Measurements from ENCODE around the gene FRY. TPM values are rescaled to one million over a fixed set of nuclear protein-coding genes. Genes with fewer than 3 reads are reported as not detected.

The FRY gene
- total and polyA plus RNA-seq, 2 of the 13 experiments (the other 11 are each of a cell fraction or from before 2014, with no cell fraction given), result 8.2 to 13.1 TPM

- H3K4me2 ChIP-seq (ENCODE audit: low read depth, low read length), result no peak overlapping the region
- no peak overlapping the region for H2AFZ ChIP-seq (ENCODE audit: low read length)
- WGBS (ENCODE audit: low lambda C conversion rate), result 99% methylated on average over 4 of the region's 4 CpGs
- no peaks in the 10 kb centered on the region for H3K79me2 ChIP-seq (ENCODE audit: insufficient read depth, low read length)
- intact Hi-C loops (cut with micrococcal nuclease; ENCODE audit: unreplicated experiment), result no loop called here
- ATAC-seq, result no peak
- H3K27ac ChIP-seq (ENCODE audit: extremely low read length, insufficient read depth, low read length), result no peak overlapping the region
- H3K9ac ChIP-seq (ENCODE audit: insufficient read depth, low read depth, low read length), result no peak overlapping the region
- DNase-seq (ENCODE audit: low spot score), result no peak
- no TSS peak for BruUV-seq (replicated peaks)
- no peaks in the 10 kb centered on the region for H4K20me1 ChIP-seq (ENCODE audit: insufficient read depth, low read length)
- H3K4me3 ChIP-seq (replicated peaks in 1 of 3; ENCODE audit: insufficient read depth in 1 of 3, low read depth in 2 of 3, low read length in 3 of 3), result no peak overlapping the region
- peaks cover 3 to 20% of the 10 kb centered on the region in 2 experiments; a peak in 4 of 5 replicates for H3K36me3 ChIP-seq (replicated peaks in 1 of 2; ENCODE audit: control insufficient read depth in 1 of 2, insufficient read depth in 2 of 2, low read length in 2 of 2)
- no peaks in the 10 kb centered on the region for H3K27me3 ChIP-seq (ENCODE audit: control insufficient read depth in 1 of 2, insufficient read depth in 2 of 2, low read length in 2 of 2)
- no peak for FAIRE-seq
- POLR2A ChIA-PET, result no interaction called here
- H3K9me3 ChIP-seq (ENCODE audit: low read length), result no peaks in the 10 kb centered on the region
- H3K4me1 ChIP-seq (ENCODE audit: insufficient read depth, low read length), result no peaks in the 10 kb centered on the region
- in situ Hi-C loops (cut with HindIII; ENCODE audit: extremely low pct_ligation_motif_present, low pct_unique_long_range_greater_than_20kb), result no loop called here
- CTCF ChIA-PET (ENCODE audit: low intra/inter-chr PET ratio, low total read pairs), result no interaction called here
- TF ChIP-seq HNRNPL (IDR thresholded peaks at IDR 0.05; ENCODE audit: low read depth, low read length) (no peak), ZNF775 (CRISPR knock-in tag; IDR thresholded peaks at IDR 0.05; ENCODE audit: borderline replicate concordance) (no peak), FOXC1 (CRISPR knock-in tag; IDR thresholded peaks at IDR 0.05; ENCODE audit: borderline replicate concordance) (no peak), GATAD1 (CRISPR knock-in tag; IDR thresholded peaks at IDR 0.05) (no peak), BRD4 (CRISPR knock-in tag; IDR thresholded peaks at IDR 0.05) (no peak)
These were observed 75.9 kb downstream of the FRY start for GRCh38 chr13:32107474-32107873.

GRCh38 chr13:32107973-32108372 is 76.4 kb downstream of the FRY start:
- BruUV-seq (replicated peaks), result no TSS peak
- intact Hi-C loops (cut with micrococcal nuclease; ENCODE audit: unreplicated experiment), result no loop called here
- TF ChIP-seq MIER2 (CRISPR knock-in tag; IDR thresholded peaks at IDR 0.05), result no peak
- TF ChIP-seq RORA (CRISPR knock-in tag; IDR thresholded peaks at IDR 0.05), result no peak
- no peak for TF ChIP-seq ZNF564 (CRISPR knock-in tag; IDR thresholded peaks at IDR 0.05)
- no peak for TF ChIP-seq SUZ12 (IDR thresholded peaks at IDR 0.05; ENCODE audit: low read depth, low read length)
- no peak for TF ChIP-seq PBX2 (CRISPR knock-in tag; IDR thresholded peaks at IDR 0.05)
- no peak for TF ChIP-seq CENPX (CRISPR knock-in tag; IDR thresholded peaks at IDR 0.05)
- no peak for TF ChIP-seq PRDM10 (CRISPR knock-in tag; IDR thresholded peaks at IDR 0.05; ENCODE audit: low read depth)
- no peak for TF ChIP-seq ZBTB39 (CRISPR knock-in tag; IDR thresholded peaks at IDR 0.05)
- TF ChIP-seq FLYWCH1 (CRISPR knock-in tag; IDR thresholded peaks at IDR 0.05), result no peak

More at GRCh38 chr13:32107973-32108372, 76.4 kb downstream of the FRY start:
- ATAC-seq (no peak), DNase-seq (ENCODE audit: low spot score) (no peak), FAIRE-seq (no peak)
- peaks cover under 1% of the 10 kb centered on the region; the same call in 1 of the 2 replicates for H3K4me1 ChIP-seq (ENCODE audit: insufficient read depth, low read length)
- POLR2A ChIA-PET, result no interaction called here
- no peak overlapping the region for H3K4me3 ChIP-seq (replicated peaks in 1 of 3; ENCODE audit: insufficient read depth in 1 of 3, low read depth in 2 of 3, low read length in 3 of 3)
- 80% methylated on average over 2 of the region's 2 CpGs for WGBS (ENCODE audit: low lambda C conversion rate)
- H4K20me1 ChIP-seq (ENCODE audit: insufficient read depth, low read length), result no peaks in the 10 kb centered on the region
- CTCF ChIA-PET (ENCODE audit: low intra/inter-chr PET ratio, low total read pairs), result no interaction called here
- H2AFZ ChIP-seq (ENCODE audit: low read length), result no peak overlapping the region
- peaks cover 2 to 15% of the 10 kb centered on the region in 2 experiments; a peak in 4 of 5 replicates for H3K36me3 ChIP-seq (replicated peaks in 1 of 2; ENCODE audit: control insufficient read depth in 1 of 2, insufficient read depth in 2 of 2, low read length in 2 of 2)
- H3K4me2 ChIP-seq (ENCODE audit: low read depth, low read length), result no peak overlapping the region
- in situ Hi-C loops (cut with HindIII; ENCODE audit: extremely low pct_ligation_motif_present, low pct_unique_long_range_greater_than_20kb), result no loop called here
- H3K9ac ChIP-seq (ENCODE audit: insufficient read depth, low read depth, low read length), result no peak overlapping the region
- H3K79me2 ChIP-seq (ENCODE audit: insufficient read depth, low read length), result no peaks in the 10 kb centered on the region
- H3K9me3 ChIP-seq (ENCODE audit: low read length), result no peaks in the 10 kb centered on the region
- no peaks in the 10 kb centered on the region for H3K27me3 ChIP-seq (ENCODE audit: control insufficient read depth in 1 of 2, insufficient read depth in 2 of 2, low read length in 2 of 2)
- H3K27ac ChIP-seq (ENCODE audit: extremely low read length, insufficient read depth, low read length), result no peak overlapping the region

All from HepG2 (cell line).